ENCODE measurements around the gene MRC1. TPM values are rescaled to one million over a fixed set of nuclear protein-coding genes. Genes with fewer than 3 reads are reported as not detected.
A peak's percentile ranks its signal among the peaks of the same experiment; 100 is the strongest.

Gene MRC1
- total and polyA plus RNA-seq, 10 of the 15 experiments (the other 5 are each of a cell fraction or from before 2014, with no cell fraction given): 0.01 to 0.21 (median 0.03) TPM; not detected in 5

GRCh38 chr10:17787087-17787961, 21.8 kb upstream of the MRC1 start (continued):
- TF ChIP-seq, protein P1, sequence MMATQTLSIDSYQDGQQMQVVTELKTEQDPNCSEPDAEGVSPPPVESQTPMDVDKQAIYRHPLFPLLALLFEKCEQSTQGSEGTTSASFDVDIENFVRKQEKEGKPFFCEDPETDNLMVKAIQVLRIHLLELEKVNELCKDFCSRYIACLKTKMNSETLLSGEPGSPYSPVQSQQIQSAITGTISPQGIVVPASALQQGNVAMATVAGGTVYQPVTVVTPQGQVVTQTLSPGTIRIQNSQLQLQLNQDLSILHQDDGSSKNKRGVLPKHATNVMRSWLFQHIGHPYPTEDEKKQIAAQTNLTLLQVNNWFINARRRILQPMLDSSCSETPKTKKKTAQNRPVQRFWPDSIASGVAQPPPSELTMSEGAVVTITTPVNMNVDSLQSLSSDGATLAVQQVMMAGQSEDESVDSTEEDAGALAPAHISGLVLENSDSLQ (IDR thresholded peaks at IDR 0.05): no peak

DNA sequence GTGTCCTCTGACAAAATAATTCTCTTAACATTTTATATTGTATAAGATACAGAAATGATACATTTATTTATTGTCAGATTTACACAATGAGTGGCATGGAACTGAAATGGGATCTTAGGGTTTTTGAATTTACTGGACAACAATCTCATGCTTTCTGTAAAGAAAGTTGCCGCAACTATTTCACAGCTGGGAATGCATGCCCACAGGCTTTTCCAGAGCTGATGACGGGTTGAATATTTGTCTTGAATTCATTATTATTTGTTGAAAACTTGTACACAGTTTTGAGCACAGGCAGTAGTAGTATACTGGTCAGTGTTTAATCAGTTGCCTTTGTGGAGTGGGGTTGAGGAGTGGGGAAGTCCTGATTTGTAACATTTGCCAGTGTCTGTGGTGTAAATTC, 20.5 kb upstream of the MRC1 start:
- no peak for FAIRE-seq
- Histone ChIP-seq H3K9ac (ENCODE audit: control insufficient read depth, insufficient read depth, low read length) (no peak overlapping the region), H3K79me2 (ENCODE audit: control insufficient read depth, insufficient read depth, low read length) (no peaks in the 10 kb centered on the region)

More for the DNA sequence above, 20.5 kb upstream of the MRC1 start:
- TF ChIP-seq GATAD2B (conservative IDR thresholded peaks at IDR 0.05; ENCODE audit: low read depth) (no peak), JUNB (IDR thresholded peaks at IDR 0.05) (no peak), FOXM1 (IDR thresholded peaks at IDR 0.05; ENCODE audit: low read depth, low read length) (no peak)
- H3K27me3 ChIP-seq (replicated peaks in 1 of 2; ENCODE audit: control insufficient read depth in 2 of 2, insufficient read depth in 2 of 2, low read length in 1 of 2): no peaks in the 10 kb centered on the region; a peak in 1 of 4 replicates
- no peaks in the 10 kb centered on the region for H3K9me3 ChIP-seq (replicated peaks; ENCODE audit: control insufficient read depth, insufficient read depth, low read length)
- no peak overlapping the region for H3K4me3 ChIP-seq
- ATAC-seq: peak; percentile 31; the same call in 2 of the 3 replicates
- no peak overlapping the region for H3K4me2 ChIP-seq (ENCODE audit: control insufficient read depth, insufficient read depth)
- intact Hi-C loops (cut with micrococcal nuclease; ENCODE audit: unreplicated experiment): no loop called here
- SMC1A ChIA-PET (ENCODE audit: uncharacterized antibody, unreplicated experiment): no interaction called here
- RAD21 ChIA-PET (ENCODE audit: unreplicated experiment): no interaction called here
- no peaks in the 10 kb centered on the region for H3K4me1 ChIP-seq (ENCODE audit: control insufficient read depth, insufficient read depth, low read length)
- H4K20me1 ChIP-seq (ENCODE audit: control insufficient read depth, insufficient read depth): no peaks in the 10 kb centered on the region
- H3K27ac ChIP-seq (ENCODE audit: control insufficient read depth, insufficient read depth): no peak overlapping the region
- no TSS peak for BruUV-seq (replicated peaks)
- no peak overlapping the region for H2AFZ ChIP-seq (ENCODE audit: control insufficient read depth, low read depth, low read length)
- CTCF ChIA-PET: interaction anchor here (1.0 kb wide), 1 partner anchor 209 kb away, joined by 3 read pairs; no protein-coding TSS in a partner anchor
- H3K36me3 ChIP-seq (ENCODE audit: control insufficient read depth in 2 of 2, insufficient read depth in 2 of 2, low read length in 1 of 2): no peaks in the 10 kb centered on the region
- POLR2A ChIA-PET: no interaction called here
- in situ Hi-C loops (cut with MboI): no loop called here
- no peak for DNase-seq (ENCODE audit: low read depth, low spot score)
- 48% methylated on average over 2 of the region's 2 CpGs for WGBS (ENCODE audit: insufficient coverage, insufficient replicate concordance, low lambda C conversion rate, missing lambda C conversion rate)

Data from GM12878 (cell line).